Suppressor macrophage treated with lipopolysaccharide for 1 hour (primary cell): ENCODE data around the gene BAZ2B.

Source experiments
- DNase-seq, 3 donors: peaks; one replicate each; pipeline ENCODE4 v3.0.0-alpha.2; 2020 to 2022

Gene BAZ2B

DNA sequence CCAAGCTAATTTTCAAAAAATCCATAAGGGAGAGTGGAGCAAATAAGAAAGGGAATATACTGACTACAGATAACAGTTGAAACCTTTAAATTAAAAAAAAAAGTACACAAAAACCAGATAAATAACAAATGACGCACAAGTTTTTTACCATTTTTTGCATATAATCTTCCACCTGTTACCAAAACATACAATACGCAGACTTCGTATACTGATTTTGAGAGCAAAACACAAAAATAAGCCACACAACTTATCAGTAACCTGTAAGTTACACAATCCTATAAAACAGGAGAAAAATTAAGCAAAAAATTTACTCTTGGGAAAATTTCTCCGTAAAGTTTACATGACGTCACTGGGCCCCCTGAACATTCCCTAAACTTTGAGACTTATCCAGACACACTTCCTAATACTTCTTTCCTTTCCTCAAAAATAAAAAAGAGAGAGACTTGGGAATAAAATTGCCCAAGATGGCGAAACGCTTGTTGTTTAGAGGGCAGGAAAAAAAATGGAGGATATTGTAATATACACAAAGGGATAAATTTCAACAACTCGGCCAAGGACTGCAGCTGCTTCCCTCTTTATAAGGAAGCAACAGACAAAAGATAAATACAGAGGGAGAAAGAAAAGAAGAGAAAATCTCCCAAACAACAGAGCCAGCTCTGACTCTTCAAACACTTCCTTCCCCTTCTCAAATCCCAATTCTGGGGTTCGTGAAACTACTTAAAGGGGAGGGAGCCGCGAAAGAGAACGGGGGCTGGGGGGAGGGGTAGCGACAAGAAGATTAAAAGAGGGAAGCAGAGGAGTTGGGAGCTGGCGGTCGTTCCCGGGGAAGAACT lies 1.6 kb downstream of the BAZ2B start:
- peak; percentile 86 to 91 (median 90) for DNase-seq

DNA sequence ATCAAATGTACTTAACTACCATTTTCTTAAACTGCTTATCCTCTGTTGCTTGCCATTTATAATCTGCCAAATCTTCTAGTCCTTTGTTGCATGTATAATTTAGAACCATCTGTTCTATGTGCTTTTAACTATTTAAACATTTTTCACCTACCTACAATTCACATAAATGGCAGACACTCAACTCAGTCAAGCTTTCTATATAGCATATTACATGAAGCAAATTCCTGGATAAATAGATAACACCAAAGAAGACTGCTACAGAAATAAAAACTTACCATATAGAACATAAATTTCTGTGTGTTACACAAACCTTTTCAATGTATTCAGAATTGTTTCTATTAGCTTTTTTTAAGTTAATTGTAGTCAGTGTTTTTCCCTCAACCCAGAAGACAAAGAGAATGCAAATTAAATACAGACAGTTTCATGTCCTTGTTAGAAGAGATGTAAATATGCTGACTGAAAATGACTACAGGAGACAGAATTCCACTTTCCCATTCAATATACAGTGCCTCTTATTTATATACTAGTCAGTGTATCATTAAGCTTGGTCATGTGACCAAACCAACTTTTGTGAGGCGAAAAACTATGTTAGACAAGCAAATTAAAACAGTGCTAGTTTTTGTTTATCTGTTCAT lies 2.6 kb downstream of the BAZ2B start:
- DNase-seq, result peak in 2 of 3 donors; percentile 16 to 38

GRCh38 chr2:159613091-159613490 lies 3.3 kb downstream of the BAZ2B start:
- no peak for DNase-seq

DNA sequence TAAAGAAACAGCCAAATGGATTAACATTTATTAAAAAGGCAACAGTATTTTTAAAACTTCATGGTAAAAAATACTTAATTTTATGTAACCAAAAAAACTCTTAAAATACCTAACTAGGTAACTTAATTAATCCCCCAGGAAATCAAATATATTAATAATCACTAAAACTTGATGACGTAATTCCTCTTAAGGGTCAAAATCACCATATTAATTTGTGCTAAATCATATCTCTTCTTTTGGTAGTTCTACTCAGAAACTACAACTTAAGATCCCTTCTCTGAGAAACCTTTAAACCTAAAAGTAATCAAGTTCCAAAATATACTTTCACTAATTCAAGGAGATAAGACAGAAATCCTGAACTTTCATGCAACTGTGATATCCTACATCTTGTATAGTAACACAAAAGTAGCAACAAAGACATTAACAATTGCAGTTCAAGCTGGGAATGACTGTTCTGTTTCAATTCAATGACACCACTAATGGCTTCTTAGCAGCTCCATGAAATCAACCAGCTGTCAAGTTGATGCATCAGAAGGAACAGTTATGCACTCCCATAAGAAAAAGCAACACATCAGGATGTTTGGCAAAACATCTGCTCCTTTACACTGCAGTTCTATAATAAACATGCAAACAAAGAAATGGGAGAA lies 4.0 kb downstream of the BAZ2B start:
- DNase-seq, result peak in 2 of 3 donors; percentile 16 to 53

GRCh38 chr2:159609811-159610549 lies 6.4 kb downstream of the BAZ2B start:
- no peak for DNase-seq

GRCh38 chr2:159608723-159609308 lies 7.5 kb downstream of the BAZ2B start:
- DNase-seq, result no peak

GRCh38 chr2:159608108-159608507 lies 8.2 kb downstream of the BAZ2B start:
- no peak for DNase-seq

- DNase-seq, result no peak
These were observed 10.1 kb downstream of the BAZ2B start for GRCh38 chr2:159606287-159606686.

DNA sequence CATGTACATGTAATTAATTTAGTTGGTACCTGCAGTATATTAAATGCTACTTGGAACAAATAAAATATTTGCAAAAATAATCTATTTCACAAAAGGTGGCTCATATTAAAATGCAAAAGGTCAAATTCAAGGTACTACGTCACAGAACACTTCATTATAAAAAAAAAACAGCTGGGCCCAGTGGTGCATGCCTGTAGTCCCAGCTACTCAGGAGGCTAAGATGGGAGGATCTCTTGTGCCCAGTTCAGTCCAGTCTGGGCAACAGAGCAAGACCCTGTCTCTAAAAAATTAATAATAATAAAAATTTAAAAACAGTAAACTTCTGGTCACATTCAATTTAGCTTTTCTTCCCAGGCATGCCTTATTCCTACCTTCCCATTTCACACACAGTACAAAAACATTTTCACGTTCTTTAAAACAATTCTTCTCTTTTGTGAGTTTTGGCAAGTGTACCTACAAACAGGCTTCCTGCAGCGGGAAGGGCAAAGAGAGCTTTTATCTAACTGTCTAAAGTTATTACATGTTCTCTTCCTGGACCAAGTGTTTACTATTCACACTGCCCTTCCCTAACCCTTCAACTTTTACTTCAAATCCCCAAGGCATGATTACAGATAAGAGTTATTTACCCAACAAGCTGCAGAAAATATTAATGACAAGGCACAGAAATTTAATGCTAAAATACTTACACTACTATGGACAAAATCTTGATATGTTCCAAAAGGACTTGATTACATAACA lies 10.7 kb downstream of the BAZ2B start:
- no peak for DNase-seq

- no peak for DNase-seq
These were observed 12.2 kb downstream of the BAZ2B start for GRCh38 chr2:159604159-159604558.

GRCh38 chr2:159600752-159601151 lies 15.6 kb downstream of the BAZ2B start:
- no peak for DNase-seq

DNA sequence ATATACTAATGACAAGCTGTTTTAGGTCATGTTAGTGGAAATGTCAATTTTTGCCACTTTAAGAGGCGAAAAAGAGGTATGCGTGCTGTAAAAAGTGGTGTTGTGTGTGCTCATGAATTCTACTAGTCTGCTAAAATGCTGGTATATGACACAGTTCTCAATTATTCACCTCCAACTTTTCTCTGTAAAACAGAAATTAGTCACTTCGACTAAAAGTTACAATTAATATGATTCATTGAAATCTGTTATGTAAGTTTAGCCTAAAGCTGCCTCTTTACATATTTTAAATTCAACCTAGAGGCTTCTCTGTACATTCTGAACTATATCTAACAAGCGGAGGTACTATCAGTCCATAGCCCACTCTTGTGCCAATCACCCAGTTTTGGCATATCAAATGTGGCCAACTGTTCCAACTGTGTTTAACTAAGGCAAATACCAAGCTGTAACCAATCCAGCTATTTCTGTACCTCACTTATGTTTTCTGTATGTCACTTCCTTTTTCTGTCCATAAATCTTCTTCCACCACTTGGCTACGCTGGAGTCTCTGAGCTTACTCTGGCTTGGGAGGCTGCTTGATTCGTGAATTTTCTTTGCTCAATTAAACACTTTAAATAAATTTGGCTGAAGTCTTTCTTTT lies 20.8 kb downstream of the BAZ2B start:
- DNase-seq, result peak; percentile 25 to 66 (median 57)

GRCh38 chr2:159592441-159592840 lies 23.9 kb downstream of the BAZ2B start:
- peak; percentile 45 to 53 (median 47) for DNase-seq

- no peak for DNase-seq
These were observed 25.1 kb downstream of the BAZ2B start for GRCh38 chr2:159591221-159591620.

DNA sequence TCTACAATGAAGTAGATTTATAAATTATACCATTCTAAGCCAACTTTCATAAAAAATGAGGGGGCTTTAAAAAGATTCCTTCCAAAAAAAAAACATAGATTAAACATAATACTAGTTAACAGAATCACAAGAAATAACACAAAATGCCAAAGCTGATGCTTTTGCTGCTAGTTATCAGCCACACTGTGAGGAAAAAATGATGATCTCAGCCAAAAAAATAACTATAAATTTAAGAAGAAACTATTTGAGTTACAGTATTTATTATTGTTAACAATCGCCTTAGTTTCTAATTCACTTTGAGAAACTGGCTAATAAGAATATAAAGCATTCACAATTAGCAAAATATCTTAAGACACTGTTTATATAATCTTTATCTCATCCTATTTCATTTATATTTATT lies 27.1 kb downstream of the BAZ2B start:
- no peak for DNase-seq

DNA sequence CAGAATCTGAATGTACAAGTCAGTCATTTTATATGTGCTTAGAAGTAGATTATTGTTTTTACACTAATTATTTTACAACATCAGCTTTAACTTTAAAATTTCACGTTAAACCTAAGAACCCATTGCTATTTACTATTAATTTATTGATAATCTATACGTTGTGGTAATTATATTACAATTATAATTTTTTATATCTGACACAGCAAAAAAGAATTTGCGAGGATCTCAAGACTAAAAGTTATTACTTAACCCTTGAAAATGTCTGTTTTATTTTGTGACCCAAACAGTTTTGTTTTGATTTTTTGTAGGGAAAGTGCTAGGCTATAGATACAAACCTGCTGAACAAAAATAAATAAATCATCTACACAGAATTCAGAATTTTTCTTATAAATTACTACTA lies 30.3 kb downstream of the BAZ2B start:
- no peak for DNase-seq

DNA sequence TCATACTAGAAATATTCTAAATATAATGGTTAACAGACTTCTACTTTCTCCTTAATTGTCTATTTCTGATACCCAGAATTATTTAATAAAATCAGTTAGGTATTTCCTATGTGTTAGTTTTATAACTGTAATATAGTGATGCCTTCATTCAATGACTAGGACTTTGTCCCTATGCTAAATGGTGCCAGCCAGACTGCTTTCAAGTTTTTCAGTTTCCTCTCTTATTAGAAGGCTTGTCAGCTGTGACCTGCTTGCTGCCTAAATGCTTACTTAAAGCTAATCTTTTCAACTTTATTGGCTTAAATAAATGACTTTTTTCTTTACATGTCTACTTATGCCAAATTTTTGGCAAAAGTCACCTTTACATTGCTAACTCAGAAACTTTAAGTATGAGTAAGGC lies 30.7 kb downstream of the BAZ2B start:
- DNase-seq, result no peak

- DNase-seq, result no peak
These were observed 31.6 kb downstream of the BAZ2B start for GRCh38 chr2:159584796-159585195.

DNA sequence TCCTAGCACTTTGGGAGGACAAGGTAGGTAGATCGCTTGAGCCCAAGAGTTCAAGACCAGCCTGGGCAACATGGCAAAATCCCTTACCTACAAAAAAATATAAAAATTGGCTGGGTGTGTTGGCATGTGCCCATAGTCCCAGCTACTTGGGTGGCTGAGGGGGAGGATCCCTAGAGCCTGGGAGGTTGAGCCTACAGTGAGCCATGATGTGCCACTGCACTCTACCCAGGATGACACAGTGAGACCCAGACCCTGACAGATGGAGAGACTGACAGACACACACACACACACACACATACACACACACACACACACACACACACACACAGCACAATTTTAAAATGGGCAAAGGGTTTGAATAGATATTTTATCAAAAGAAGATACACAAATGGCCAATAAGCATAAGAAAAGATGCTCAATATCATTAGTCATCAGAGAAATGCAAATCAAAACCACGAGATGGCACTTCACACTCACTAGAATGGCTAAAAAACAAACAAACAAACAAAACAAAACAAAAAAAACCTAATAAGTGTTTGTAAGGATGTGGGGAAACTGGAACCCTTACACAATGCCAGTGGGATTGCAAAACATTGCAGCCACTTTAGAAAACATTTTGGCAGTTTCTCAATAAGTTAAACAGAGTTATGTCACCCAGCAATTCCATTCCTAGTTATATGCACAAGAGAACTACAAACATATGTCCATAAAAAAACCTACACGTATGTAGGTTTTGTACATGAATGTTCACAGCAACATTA lies 42.3 kb downstream of the BAZ2B start:
- peak; percentile 56 to 86 (median 83) for DNase-seq

DNA sequence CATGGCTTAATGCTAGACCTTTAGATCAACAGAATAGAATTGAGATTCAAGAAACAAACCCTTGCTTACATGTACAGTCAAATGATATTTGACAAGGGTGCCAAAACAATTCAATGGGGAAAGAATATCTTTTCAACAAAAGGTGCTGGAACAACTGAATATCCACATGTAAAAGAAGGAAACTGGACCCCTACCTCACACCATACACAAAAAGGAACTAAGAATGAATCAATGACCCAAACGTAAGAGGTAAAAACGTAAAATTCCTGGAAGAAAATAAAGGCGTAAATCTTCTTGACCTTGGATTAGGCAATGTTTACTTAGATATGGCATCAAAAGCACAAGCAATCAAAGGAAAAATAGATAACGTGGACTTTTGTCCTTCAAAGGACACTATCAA lies 43.1 kb downstream of the BAZ2B start:
- DNase-seq, result no peak

- DNase-seq, result no peak
These were observed 43.9 kb downstream of the BAZ2B start for GRCh38 chr2:159572459-159572858.
